GM18526 (cell line): ENCODE results near the gene RPS6KA2.

ENCODE experiments used
- POLR2A ChIP-seq: IDR thresholded peaks from 3 replicates; pipeline ENCODE4 v1.6.1; 2011; ENCODE audit not compliant: insufficient read length; ENCODE audit errors: extremely low read depth

The RPS6KA2 gene

DNA sequence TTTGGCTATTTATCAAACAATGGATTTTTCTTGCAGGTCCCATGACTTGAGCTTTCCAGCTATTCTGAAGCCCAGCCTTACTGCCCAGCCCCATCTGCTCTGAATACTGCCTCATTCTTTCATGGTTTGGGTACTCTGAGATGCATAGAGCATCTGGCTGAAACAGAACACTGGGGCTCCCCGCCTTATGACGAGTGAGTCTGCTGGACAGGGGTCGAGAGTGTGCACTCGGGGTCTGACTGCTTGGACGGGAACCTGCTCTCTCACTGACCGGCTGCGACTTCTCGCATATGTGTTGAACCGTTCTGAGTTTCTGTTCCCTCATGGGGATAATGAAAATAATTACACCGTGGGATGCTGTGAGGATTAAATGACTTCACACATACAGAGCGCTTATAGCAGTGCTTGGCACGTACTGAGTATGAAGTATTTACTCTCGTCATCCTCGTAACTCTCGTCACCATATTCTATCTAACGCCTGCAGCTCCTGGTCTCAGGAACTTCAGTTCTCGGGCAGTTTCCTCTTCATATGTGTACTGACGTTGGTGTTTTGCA is 184.8 kb downstream of the RPS6KA2 start:
- TF ChIP-seq POLR2A: no peak

DNA sequence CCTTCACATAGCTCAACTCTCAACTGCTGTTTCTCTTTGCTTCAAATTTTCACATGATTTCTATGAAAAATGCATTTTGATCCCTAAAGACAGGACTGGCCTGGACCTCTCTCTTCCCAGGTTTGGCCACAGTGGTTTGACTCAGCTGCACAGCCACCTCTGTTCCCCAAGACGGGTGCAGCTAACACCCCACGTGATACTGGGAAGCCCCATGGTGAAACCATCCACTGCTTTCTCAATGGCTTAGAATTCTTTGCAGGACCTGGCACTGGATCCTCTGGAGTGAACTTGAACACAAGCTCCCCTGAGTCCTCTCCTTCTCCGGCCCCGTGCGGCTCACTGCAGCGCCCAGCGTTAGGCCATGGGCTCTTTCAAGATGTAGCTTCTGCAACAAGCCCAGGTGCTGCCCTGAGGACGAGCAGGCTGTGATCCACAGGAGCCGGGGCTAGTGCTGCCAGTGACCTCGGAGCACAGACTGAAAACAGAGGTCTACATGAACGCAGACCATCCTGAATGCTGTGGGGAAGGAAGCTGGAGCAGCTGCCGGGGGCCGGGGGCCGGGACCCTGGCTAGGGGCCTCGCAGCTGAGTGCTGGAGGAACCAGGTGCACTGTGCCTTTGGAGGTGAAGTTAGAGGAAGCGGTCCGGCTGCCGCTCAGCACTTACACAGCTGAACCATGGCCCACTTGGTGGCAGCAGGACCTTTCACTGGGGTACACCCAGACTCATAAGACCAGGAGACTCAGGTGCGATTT is 185.5 kb downstream of the RPS6KA2 start:
- TF ChIP-seq POLR2A: no peak

DNA sequence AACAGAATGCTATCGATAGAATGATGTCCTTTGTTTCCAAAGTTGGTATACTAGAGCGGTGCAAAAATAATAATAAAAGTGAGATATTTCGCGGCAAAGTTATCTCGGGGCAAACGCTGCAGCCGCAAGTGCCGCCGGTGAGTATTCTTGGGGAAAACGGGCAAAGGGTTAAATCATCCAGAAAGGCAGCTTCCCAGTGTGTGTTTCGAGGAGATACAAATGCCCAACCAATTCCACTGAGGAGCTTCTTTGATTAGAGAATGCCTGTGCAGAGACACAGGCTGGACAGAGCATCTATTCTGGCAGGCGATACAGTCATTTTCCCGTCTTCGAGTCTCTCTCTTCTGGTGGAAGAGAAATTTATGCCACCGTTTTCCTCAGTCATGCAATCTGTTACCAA is 186.3 kb downstream of the RPS6KA2 start:
- no peak for TF ChIP-seq POLR2A

DNA sequence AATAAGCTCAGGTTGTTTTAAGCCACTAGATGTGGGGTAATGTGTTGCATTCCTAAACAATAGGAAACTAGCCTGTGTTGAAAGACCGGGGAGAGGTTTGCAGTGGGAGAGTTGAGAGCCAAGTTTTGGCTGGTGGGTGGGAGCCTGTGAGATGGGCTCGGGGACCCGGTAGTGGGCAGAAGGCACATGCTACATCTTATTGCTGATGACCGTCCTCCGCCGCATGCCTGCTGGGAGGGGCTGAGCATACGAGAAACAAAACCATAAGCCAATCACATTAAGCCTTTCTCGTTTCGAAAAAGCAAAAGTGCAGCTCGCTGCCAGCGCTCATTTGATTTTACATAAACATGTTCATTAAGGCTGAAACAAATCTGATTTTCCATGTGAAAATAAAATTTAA is 186.9 kb downstream of the RPS6KA2 start:
- TF ChIP-seq POLR2A: no peak

DNA sequence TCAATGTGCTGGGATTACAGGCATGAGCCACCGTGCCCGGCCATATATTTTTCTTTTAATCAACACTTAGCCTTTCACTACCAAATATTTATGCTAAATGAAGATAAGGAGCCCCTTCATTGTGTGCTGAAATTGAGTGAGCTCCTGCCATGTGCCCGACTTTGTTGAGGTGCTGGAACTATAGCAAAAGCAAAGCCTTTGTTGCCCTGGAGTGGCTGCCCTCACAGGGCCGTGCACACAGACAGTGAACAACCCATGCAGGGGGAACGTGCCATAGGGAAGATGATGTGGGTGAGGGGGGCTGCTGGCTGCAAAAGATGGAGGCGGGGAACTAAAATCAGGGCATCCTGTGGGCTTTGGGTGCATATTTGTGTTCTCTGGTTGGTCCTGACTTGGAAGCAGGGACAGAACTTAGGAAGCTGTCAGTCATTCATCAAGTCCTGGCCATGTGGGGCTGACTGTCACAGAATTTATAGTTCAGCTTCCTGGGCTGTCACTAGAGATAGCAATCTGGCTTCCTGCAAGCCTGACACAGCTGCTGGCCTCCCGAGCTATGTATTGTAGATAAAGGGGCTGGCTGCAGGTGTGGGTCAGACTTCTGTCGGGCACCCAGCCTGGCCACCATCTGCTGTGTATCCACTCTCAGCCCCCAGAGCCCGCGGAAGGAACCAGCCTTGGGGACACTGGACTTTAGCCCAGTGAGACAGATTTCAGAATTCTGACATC is 187.5 kb downstream of the RPS6KA2 start:
- TF ChIP-seq POLR2A: no peak

DNA sequence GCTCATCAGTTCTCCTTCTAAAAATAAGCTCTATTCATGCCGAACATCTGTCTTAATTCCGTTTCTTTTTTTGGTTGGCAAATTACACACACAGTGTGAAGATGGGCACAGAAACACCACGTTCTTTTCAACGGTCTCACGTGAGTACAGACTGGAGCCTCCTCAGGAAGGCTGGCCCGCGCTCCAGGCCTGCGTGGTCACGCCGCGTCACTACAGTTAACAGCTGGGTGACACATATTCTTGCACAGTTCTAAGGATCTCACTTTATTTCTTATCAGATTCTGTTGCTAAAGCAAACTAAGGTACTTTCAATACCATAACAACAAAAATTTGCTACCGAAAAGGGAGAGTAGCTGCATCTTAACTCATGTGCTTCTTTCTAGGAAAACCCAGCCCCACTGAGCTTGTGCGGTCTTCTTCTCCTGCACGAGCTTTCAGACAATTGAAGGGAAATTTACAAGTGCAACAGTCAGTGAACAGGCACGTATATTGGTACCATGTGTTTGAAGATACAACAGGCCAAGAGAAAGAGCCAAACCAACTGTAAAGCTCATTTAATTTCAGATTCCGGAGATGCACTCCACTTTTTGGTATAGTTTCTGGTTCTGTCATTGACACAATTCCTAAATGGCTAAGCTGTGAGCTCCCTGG is 188.7 kb downstream of the RPS6KA2 start:
- TF ChIP-seq POLR2A: no peak

DNA sequence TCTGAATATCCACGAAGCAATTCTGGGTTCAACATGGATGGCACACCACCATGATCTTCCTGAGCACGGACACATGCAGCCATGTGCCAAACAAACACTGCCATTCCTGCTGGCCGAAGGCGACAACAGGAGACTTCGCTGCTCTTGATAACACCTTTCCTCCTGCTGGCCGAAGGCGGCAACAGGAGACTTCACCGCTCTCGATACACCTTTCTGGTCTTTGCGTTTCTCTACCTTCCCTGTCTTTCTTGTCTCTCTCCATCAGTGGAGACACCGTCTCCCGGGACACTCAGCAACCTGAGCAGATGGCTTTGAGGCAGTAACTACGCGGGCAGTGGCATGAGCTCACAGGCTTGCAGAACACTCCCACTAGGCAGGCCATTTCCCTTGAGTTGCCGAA is 189.4 kb downstream of the RPS6KA2 start:
- no peak for TF ChIP-seq POLR2A

DNA sequence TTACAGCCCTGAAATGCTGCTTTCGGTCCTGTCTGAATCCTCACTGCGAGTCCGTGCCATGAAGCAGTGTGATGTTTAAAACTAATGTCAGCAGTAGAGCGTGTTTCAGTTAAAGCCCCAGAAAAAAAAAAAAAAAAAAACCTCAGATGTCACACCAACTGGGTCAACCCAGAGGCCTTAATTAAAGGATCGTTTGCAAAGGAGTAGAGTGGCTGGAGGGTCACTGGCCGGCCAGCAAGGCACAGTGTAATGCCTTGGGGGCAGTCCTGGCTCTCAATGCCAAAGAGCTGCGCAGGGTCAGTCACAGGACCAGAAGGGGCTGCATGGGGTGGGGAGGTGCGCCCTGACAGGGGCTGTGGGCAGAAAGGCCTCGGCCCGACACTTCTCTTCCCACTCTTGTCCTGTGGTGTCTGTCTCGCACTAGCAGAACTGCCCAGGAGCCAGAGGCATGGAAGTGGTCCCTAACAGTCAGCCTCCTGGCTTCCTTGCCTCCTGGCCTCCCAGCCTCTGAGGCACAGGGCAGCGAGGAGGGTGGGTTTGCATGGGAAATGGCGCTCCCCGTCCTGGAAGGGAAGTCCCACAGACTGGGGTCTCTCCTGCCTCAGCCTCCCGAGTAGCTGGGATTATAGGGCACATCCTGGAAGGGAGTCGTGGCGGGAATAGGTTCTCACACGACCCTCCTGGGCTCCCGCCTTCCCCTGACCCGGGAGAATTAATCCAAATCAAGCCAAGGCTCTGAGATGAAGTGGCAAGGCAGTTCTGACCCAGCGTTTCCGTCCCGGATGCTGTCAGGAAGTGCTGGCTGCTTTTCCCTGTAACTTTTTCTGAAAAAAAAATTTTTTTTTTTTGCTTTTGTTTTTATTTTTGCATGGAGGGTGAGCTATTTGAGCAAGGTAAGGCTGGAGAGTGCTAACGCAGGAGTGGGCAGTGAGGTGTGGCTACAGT is 190.6 kb downstream of the RPS6KA2 start:
- no peak for TF ChIP-seq POLR2A

DNA sequence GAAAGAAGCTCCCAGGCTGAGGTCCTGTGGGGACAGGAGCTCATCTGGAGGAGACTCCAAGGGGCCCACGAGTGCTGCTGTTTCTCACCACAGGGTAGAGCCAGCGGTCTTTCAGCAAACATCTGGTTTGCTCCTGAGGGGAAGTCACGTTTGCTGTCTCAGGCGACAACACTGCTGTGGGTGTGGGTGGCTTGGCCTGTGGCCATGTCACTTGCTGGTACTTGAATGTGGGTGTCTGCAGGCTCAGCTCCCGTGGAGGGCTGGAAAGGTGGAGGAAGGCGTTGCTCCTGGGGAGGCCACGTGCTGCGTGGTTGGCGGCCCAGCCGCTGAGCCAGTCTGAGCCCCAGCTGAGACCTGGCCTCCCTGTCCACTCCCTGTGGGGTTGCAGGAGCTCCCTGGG is 191.5 kb downstream of the RPS6KA2 start:
- no peak for TF ChIP-seq POLR2A

DNA sequence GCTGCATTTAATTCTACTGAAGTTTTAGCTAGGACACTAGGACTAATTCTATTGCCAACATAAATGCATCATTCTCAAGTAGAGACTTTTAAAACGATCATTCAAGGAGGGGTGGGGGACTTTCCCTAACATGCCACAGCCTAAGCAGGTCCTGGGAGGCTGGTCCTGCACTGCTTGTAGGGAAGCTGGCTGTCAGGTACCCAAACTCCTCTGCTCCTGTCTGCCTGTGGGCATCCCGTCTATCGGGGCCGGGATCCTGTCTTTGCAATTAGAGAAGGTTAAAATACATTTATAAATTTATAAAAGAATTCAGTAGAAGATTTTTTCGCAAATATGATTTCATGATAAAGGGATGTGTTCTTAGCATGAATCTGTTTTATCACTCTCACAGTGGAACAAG is 192.7 kb downstream of the RPS6KA2 start:
- no peak for TF ChIP-seq POLR2A

DNA sequence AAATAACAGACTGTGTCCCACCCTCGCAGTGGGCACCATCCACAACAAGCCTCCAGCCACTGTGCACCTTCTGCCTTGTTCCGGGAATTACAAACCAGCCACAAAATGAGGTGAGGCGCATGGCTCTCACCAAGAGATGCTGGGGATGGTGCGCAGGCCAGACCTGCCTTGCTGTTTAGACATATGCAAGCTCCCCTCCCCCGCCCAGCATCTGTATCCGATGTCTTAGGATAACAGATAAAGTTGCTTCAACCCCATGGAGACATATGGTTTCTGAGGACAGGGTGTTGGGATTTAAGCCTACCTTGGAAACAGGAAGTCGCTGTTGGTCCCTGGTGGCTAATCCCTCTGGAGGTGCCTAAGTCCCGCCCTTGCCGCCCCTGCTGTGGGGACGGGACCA is 194.0 kb downstream of the RPS6KA2 start:
- no peak for TF ChIP-seq POLR2A

DNA sequence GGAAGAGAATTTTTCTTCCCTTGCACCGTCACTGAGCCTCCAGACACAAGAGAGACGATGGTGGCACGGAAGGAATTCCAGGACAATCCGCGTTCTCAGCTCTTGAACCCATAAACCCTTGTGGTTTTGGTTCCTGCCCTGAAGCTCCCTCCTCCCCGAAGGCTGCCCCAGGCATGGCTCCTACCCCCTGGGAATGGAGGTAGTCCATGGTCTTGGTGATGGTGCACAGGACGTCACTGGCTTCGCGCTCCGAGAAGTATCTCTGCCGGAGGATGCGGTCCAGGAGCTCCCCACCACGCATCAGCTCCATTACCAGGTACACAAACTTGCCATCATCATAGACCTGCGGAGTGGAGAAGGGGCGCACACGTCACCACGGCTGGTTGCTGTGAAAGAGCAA is 196.8 kb downstream of the RPS6KA2 start:
- no peak for TF ChIP-seq POLR2A

DNA sequence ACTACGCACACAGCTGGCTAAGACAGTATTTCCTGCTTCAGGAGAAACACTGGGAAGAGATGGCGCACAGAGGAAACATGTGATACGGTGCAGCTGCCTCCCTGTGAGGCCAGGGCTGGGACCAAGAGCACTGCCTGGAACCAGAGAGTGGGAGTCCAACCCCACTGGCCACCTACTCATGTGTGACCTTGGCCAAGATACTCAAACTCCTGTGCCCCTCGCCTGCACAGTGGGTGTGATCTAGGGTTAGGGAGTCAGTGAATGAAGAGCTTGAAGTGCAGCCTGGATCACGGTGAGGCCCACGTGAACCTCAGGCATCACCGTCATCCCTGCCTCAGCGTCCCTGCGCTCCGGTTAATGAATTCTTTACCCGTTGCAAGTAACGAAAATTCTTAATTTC is 202.6 kb downstream of the RPS6KA2 start:
- no peak for TF ChIP-seq POLR2A

DNA sequence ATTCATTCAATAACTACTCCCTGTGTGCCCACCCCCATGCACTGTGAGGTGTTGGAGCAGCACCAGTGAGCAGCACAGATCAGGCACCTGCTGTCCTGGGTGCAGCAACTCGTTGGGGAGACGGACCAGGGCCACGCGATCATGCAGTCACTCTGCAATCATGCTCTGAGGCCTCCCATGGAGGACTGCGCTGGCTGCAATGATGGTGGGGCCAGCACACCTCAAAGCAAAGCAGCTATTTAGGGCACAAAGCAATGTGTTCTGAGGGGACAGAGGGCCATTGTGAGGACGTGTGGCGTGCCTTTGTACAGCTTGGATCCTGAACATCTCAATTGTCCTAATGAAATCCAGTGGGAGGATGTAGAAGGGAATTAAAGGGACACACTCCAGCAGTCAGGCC is 203.3 kb downstream of the RPS6KA2 start:
- no peak for TF ChIP-seq POLR2A
